RKO (cell line): ENCODE results near the gene CRTAP.
"Not testable (repeated sequence)": the region's sequence is repeated elsewhere in the genome, so short reads cannot be mapped to it uniquely, and the experiment has no call there.

Experiments used
- DNase-seq: peaks from one replicate; pipeline ENCODE4 v3.0.0-alpha.2; 2016; ENCODE audit warnings: low spot score

The CRTAP gene

DNA sequence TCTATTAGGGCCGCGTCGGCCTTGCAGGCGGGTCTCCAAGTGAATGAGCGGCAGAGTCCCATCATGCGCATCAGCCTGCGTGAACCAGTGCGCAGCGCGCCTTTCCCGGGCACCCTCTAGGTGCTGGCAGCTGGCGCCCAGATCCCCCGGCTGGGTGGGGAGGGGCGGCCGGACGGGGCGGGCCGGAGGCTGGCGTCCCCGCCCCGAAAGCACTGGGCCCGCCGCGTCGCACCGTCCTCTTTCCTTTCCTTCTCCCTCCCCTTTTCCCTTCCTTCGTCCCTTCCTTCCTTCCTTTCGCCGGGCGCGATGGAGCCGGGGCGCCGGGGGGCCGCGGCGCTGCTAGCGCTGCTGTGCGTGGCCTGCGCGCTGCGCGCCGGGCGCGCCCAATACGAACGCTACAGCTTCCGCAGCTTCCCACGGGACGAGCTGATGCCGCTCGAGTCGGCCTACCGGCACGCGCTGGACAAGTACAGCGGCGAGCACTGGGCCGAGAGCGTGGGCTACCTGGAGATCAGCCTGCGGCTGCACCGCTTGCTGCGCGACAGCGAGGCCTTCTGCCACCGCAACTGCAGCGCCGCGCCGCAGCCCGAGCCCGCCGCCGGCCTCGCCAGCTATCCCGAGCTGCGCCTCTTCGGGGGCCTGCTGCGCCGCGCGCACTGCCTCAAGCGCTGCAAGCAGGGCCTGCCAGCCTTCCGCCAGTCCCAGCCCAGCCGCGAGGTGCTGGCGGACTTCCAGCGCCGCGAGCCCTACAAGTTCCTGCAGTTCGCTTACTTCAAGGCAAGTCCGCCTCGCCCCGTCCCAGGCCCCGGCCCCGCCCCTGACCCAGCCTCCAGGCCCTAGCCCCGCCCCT lies at the start of gene CRTAP:
TSS of gene CRTAP (plus strand) at position 243 of the 850 bp plus-strand sequence. CDS start at position 307, 64 bp downstream.
- peak; percentile 97 for DNase-seq

DNA sequence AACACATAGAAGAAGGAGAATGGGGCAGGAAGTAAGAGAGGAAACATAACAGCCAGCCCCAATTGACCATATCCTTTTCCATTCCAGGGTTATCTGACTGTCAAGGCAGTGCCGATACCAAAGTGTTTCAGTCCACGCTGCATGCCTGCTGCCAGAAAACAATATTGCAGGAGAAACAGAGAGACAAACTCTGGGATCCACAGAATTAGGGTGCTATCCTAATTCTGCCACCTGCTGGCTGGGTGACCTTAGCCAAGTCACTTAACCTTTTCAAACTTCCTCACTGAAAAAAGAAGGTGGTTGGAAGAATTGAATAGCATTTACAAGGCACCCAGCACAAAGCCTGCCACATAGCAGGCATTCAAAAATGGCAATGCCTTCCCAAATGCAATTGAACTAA lies 48.9 kb upstream of the CRTAP start:
- peak; percentile 15 for DNase-seq

- peak; percentile 15 for DNase-seq
Observed at GRCh38 chr3:33067484-33067883, 46.3 kb upstream of the CRTAP start.

GRCh38 chr3:33069862-33070261 lies 44.0 kb upstream of the CRTAP start:
- not testable (repeated sequence) for DNase-seq

GRCh38 chr3:33071181-33071580 lies 42.6 kb upstream of the CRTAP start:
- no peak for DNase-seq

- no peak for DNase-seq
Observed at GRCh38 chr3:33071946-33072345, 41.9 kb upstream of the CRTAP start.

- peak; percentile 71 for DNase-seq
Observed at GRCh38 chr3:33074217-33075067, 39.4 kb upstream of the CRTAP start.

DNA sequence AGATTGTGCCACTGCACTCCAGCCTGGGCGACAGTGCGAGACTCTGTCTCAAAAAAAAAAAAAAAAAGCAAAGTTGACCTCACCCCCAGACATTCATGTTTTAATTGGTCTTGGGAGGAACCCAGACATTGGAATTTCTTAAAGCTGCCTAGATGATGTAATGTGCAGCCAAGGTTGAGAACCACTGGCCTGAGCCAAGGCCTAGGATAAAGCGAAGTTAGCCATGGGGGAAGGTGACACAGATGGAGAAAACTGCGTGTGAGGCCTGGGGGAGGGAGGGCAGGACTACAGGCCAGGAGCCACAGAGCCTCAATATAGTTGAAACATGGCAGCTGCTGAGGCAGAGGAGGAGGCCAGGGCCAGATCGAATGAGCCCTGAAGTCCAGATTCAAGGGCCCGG lies 37.8 kb upstream of the CRTAP start:
- no peak for DNase-seq

DNA sequence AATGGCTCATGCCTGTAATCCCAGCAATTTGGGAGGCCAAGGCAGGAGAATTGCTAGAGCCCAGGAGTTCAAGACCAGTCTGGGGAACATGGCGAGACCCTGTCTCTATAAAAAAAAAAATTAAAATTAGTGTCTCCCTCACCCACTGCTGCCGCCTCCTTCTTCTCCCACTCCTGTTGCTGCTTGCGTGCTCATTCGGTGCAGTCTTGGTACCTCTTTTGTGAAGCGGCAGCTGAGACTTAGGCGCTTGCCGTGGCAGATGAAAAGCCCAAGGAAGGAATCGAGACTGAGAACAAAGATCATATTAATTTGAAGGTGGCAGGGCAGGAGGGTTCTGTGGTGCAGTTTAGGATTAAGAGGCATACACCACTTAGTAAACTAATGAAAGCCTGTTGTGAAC lies 36.9 kb upstream of the CRTAP start:
- no peak for DNase-seq

- no peak for DNase-seq
Observed at GRCh38 chr3:33077976-33078375, 35.8 kb upstream of the CRTAP start.

DNA sequence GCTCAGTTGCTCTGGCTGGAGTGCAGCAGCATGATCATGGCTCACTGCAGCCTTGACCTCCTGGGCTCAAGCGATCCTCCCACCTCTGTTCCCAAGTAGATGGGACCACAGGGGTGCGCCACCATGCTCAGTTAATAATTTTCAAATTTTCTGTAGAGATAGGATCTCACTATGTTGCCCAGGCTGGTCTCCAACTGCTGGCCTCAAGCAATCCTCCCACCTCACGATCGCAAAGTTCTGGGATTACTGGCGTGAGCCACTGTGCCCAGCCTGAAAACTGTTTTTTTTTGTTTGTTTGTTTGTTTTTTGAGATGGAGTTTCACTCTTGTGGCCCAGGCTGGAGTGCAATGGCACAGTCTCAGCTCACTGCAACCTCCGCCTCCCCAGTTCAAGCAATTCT lies 34.0 kb upstream of the CRTAP start:
- DNase-seq = not testable (repeated sequence)

DNA sequence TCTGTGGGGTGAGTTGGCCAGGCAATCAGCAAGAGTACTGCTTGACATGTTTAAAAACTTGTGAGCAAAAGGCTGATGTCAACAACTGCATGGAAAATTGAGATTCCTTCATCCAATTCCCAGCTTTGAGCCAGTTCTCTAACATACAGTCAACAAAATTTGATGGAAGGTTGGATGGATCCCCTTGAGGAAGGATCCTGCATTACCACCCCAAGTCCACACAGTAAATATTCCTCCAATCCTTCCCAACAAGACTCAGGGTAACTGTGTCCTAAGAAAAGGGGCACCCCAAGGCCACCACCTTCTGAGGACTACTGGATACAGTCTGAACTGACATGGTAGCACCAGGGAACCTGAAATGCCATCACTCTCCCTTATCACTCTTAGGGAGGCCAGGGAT lies 32.0 kb upstream of the CRTAP start:
- DNase-seq = no peak

GRCh38 chr3:33083958-33084357 lies 29.9 kb upstream of the CRTAP start:
- no peak for DNase-seq

DNA sequence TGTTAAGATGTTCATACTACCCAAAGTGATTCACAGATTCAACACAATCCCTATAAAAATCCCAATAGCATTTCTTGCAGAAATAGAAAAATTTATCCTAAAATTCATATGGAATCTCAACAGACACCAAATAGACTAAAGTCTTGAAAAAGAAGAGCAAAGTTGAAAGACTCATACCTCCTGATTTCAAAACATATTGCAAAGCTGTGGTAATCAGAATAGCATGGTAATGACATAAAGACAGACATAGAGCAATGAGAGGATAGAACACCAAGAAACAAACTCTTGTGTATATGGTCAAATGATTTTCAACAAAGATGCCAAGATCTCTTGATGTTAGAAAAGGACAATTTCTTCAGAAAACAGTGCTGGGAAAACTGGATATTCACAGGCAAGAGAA lies 25.1 kb upstream of the CRTAP start:
- no peak for DNase-seq

DNA sequence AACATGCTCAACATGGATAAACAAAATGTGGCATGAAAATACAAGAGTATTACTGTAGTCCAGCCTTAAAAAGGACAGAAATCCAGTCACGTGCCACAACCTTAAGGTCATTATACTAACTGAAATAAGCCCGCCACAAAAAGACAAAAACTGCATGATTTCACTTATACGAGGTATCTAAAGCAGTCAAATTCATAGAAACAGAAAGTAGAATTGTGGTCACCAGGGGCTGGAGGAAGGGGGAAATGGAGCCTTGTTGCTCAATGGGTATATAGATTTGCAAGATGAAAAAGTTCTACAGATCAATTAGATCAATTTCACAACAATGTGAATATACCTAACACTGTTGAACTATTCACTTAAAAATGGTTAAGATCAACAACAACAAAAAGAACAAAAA lies 24.3 kb upstream of the CRTAP start:
- DNase-seq = no peak

DNA sequence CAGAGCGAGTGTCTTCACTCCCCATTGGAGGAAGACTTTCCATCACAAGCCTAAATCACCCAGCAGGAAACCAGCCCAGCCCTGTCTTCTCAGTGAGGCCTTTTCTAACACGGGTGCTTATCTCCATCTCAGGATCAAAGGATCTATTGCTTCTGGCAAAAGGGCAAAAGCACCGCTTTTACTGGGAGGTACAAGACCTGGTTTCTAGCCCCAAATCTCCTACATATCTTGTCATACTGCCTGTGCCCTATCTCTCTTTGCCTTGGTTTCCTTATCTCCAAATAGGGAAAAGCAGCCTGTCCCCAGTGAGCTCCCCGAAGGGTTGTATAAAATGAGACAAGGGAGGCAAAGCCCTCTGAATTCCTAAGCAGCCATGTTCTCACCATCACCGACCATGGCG lies 22.1 kb upstream of the CRTAP start:
- no peak for DNase-seq

DNA sequence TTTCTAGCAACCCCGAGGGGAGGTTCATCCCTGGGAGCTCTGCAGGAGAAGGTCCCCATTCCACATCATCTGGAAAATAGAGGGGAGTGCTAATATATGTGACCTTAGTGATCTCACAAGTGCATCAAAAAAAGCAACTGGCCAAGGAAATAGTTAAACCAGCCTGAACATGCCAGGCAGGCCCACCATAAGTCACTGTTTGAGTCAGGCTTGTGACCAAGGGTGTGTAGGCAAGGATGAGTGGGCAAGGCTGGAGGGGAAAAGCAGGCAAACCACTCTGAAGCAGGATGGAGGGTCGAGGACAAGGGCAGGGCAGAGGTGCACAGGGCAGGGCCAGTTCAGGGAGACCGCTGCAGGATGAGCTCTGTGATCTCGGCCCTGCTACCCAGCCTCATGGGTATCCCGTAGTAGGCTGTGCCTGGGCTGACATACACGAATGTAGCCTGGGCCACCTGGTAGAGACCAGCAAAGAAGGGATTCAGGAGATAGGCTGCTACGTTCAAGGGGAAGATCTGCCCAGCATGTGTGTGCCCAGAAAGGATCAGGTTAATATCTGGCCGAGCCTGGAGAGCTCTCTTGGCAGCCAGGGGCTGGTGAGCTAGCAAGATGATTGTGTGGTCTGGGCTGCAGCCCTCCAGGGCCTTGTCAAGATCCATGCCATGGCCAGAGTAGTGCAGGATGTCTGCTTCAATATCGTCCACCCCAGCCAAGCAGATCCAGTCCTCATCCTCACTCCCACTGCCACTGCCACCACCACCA lies 21.1 kb upstream of the CRTAP start:
- DNase-seq = no peak

DNA sequence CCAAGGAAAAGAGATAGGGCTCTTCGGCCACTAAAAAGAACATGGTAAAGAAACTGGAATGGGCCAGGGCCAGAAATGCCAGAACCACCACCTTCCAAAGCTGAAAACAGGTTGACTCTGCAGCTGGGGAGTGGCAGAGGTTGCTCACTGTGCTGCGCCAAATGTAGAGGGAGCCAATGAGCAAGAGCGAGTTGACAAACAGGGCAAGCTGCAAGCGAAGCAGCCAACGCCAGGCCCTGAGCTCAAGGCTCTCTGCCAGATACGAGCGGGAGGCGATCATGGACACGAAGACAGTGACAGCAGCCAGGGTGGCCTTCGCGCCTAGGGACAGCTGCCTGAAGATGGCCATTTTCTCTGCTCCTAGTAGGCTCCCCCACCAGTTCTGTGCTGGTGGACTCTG lies 20.0 kb upstream of the CRTAP start:
- no peak for DNase-seq

DNA sequence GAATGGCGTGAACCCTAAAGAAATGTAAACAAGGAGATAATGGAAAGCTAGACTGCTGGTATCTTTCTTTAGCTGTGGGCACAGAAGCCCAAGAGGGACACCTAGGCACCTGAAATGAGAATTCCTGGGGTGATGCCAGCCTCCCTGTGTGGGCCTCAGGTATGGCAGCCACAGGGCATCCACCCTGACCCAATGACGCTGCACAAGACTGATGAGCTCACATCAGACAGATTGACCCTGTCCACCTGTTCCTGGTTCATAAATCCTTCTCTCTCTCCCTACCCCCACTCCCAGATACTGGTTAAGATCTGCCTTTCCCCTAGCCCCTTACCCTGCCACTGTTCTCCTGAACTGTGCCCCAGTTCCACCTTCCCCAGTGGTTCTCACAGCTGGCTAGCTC lies 18.4 kb upstream of the CRTAP start:
- no peak for DNase-seq

DNA sequence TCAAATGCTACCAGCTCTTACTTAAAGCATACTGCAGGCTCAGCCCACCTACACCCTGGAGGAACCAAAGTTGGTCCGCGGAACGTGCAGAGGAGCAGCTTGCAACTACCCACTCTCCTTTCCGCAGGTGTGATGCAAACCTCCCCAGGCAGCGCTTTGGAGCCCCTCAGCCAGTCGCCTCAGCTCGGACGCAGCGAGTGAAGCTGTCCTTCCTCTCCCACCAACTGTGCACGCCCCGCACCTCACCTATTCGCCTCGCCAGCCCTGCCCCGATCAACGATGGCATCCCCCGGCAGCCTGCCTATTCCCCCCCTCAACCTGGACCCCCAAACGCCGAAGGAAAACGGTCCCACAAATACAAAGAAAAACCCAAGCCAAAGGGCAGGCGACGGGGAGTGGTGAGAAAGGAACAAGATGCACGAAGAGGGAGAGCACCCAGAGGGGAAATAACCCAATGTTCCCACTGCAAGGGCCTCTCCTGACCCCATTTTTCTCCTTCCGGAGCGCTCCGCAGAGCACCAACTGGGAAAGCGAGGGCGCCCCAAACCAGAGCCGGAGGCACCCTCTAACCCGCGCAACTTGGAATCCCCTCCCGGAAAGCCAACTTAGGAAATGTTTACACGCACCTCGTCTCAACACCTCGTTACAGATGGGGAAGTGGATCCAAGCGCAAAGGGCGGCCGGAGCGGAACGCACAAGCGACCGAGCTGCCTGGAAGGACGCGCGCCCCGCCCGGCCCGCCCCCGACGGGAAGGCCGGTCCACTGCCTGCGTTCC lies 17.5 kb upstream of the CRTAP start:
- DNase-seq = peak; percentile 54

GRCh38 chr3:33099109-33099645 lies 14.6 kb upstream of the CRTAP start:
- no peak for DNase-seq
